Naive B cell (primary cell): Measurements from ENCODE around the gene TUBB1. TPM values are rescaled to one million over a fixed set of nuclear protein-coding genes. Genes with fewer than 3 reads are reported as not detected.

Experiments
- ATAC-seq, 2 donors: fragments of 150-1000 bp; cut with Tn5 transposase; 2 replicates each; pipeline ENCODE4 v1.10.0; 2021; ENCODE audit warnings: low read depth in 2 of 2, mild to moderate bottlenecking in 2 of 2, moderate library complexity in 2 of 2
- DNase-seq: peaks from one replicate; pipeline ENCODE4 v3.0.0; 2022
- H3K27ac Mint-ChIP-seq, 6 donors: one replicate each; pipeline ENCODE4 v1.8.0; 2020 to 2022; ENCODE audit warnings: mild to moderate bottlenecking in 6 of 6, mixed read lengths in 6 of 6, moderate library complexity in 5 of 6, inconsistent platforms in 2 of 6
- H3K27me3 Mint-ChIP-seq, 3 donors: one replicate each; pipeline ENCODE4 v1.8.0; 2021 to 2022; ENCODE audit warnings: mixed read lengths in 3 of 3, mild to moderate bottlenecking in 1 of 3
- H3K36me3 Mint-ChIP-seq, 2 donors: one replicate each; pipeline ENCODE4 v1.8.0; 2020 to 2022; ENCODE audit warnings: mixed read lengths in 2 of 2, inconsistent platforms in 1 of 2, mild to moderate bottlenecking in 1 of 2
- H3K4me1 Mint-ChIP-seq, 3 donors: one replicate each; pipeline ENCODE4 v1.8.0; 2020 to 2022; ENCODE audit warnings: mixed read lengths in 3 of 3, inconsistent platforms in 1 of 3, mild to moderate bottlenecking in 1 of 3, moderate library complexity in 1 of 3
- H3K4me3 Mint-ChIP-seq, 8 donors: one replicate each; pipeline ENCODE4 v1.8.0; 2020 to 2022; ENCODE audit warnings: mild to moderate bottlenecking in 8 of 8, mixed read lengths in 8 of 8, moderate library complexity in 8 of 8, inconsistent platforms in 2 of 8
- H3K9me3 Mint-ChIP-seq, 7 donors: one replicate each; pipeline ENCODE4 v1.8.0; 2020 to 2022; ENCODE audit warnings: mixed read lengths in 7 of 7, mild to moderate bottlenecking in 5 of 7, inconsistent platforms in 2 of 7, moderate library complexity in 1 of 7
- polyA plus RNA-seq, 6 donors: library from polyadenylated mRNA; unstranded; fragments of 300-500 nt; fragmentation: Illumina TruSeq; gene quantifications; one replicate each; pipeline ENCODE4 v1.2.3, GENCODE V29; 2021; ENCODE audit warnings: low read depth in 6 of 6

Gene TUBB1
- polyA plus RNA-seq, 6 donors from 2014 or later: 2.5 to 16.4 (median 11.0) TPM

- peak overlapping the region in 3 of 8 donors; percentile 22 to 52 (median 25) for H3K4me3 Mint-ChIP-seq
- H3K27ac Mint-ChIP-seq: peak overlapping the region in 5 of 6 donors; percentile 5 to 80 (median 47)
- ATAC-seq: no peak
- H3K9me3 Mint-ChIP-seq: no peaks in the 10 kb centered on the region
- peaks cover 7 to 11% of the 10 kb centered on the region in 2 donors for H3K36me3 Mint-ChIP-seq
- no peak for DNase-seq
- peaks cover 25 to 45% (median 38%) of the 10 kb centered on the region in 3 donors for H3K4me1 Mint-ChIP-seq
- no peaks in the 10 kb centered on the region for H3K27me3 Mint-ChIP-seq
Observed at GRCh38 chr20:58993332-58994248, 25.6 kb upstream of the TUBB1 start.

DNA sequence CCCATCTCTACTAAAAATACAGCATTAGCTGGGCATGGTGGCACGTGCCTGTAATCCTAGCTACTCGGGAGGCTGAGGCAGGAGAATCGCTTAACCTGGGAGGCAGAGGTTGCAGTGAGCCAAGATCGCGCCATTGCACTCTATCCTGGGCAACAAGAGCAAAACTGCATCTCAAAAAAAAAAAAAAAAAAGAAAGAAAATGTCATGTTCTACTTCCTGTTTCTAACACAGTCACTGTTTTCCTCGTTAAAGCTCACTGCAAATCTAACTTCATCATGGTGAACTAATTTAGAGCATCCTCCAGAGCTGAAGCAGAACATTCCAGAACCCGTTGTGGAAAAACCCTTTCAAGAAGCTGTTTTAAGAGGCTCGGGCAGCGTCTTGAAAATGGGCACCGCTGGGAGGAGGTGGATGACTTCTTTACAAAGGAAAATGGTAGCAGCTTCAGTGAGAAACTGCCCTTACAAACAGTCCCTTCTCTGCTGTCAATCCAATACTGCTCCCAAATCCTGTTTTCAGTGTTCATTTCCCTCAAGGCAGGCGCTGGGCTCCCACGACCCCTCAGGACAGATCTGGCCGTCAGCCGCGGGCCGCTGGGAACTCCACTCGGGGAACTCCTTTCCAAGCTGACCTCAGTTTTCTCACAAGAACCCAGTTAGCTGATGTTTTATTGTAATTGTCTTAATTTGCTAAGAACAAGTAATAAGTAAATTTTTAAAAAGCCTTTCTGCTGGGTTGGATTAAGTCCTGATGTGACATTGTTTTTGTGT is 24.7 kb upstream of the TUBB1 start:
- H3K36me3 Mint-ChIP-seq: peaks cover 7 to 11% of the 10 kb centered on the region in 2 donors
- H3K27ac Mint-ChIP-seq: peak overlapping the region; percentile 5 to 87 (median 60)
- ATAC-seq: peak; percentile 50 to 53
- H3K4me1 Mint-ChIP-seq: peaks cover 25 to 45% (median 38%) of the 10 kb centered on the region in 3 donors
- peak overlapping the region in 4 of 8 donors; percentile 9 to 52 (median 32) for H3K4me3 Mint-ChIP-seq
- H3K9me3 Mint-ChIP-seq: no peaks in the 10 kb centered on the region
- H3K27me3 Mint-ChIP-seq: no peaks in the 10 kb centered on the region
- no peak for DNase-seq

DNA sequence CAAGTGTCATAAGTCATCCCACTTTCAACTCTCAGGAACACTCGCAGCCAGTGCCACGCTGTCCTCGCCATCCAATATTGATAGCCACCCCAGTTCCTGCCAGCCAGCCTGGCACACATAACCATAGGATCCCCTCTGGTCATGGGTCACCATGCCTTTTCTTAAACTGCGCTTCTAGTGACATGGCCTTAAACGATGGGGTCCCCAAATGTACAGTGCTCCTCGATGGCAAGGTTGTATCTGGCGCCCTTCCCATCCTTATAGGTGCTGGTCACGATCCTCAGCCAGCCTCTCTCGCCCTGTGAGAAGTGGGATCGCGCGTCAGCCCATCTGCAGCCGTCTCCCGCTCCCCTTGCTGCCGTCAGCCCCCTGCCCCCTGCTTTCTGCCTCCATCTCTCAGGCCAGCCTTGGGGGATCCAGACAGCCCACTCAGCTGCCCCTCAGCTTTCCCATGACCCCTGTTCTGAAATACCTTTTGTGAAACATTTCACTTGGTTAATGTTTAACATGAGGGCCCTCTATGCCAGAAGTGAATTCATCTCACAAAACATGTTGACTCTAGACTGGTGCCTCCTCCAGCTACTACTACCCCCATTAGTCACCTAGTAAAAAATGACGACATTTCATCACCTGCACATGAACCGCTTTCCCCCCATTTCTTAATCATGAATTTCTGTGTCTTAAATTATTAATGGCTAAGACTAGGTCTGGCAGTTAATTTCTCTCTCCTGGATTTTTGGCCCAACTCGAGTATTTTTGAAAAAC is 23.6 kb upstream of the TUBB1 start:
- no peak for DNase-seq
- peaks cover 7 to 11% of the 10 kb centered on the region in 2 donors for H3K36me3 Mint-ChIP-seq
- no peaks in the 10 kb centered on the region for H3K9me3 Mint-ChIP-seq
- H3K27me3 Mint-ChIP-seq: no peaks in the 10 kb centered on the region
- ATAC-seq: no peak
- peaks cover 25 to 45% (median 38%) of the 10 kb centered on the region in 3 donors for H3K4me1 Mint-ChIP-seq
- H3K27ac Mint-ChIP-seq: peak overlapping the region; percentile 5 to 94 (median 85)
- H3K4me3 Mint-ChIP-seq: peak overlapping the region in 1 of 8 donors; percentile 6

- H3K36me3 Mint-ChIP-seq: peaks cover 7 to 11% of the 10 kb centered on the region in 2 donors
- no peak for ATAC-seq
- H3K4me3 Mint-ChIP-seq: no peak overlapping the region
- no peaks in the 10 kb centered on the region for H3K27me3 Mint-ChIP-seq
- no peaks in the 10 kb centered on the region for H3K9me3 Mint-ChIP-seq
- H3K27ac Mint-ChIP-seq: peak overlapping the region in 1 of 6 donors; percentile 5
- peaks cover 25 to 48% (median 38%) of the 10 kb centered on the region in 3 donors for H3K4me1 Mint-ChIP-seq
- DNase-seq: no peak
Observed at GRCh38 chr20:58996226-58996611, 23.0 kb upstream of the TUBB1 start.

DNA sequence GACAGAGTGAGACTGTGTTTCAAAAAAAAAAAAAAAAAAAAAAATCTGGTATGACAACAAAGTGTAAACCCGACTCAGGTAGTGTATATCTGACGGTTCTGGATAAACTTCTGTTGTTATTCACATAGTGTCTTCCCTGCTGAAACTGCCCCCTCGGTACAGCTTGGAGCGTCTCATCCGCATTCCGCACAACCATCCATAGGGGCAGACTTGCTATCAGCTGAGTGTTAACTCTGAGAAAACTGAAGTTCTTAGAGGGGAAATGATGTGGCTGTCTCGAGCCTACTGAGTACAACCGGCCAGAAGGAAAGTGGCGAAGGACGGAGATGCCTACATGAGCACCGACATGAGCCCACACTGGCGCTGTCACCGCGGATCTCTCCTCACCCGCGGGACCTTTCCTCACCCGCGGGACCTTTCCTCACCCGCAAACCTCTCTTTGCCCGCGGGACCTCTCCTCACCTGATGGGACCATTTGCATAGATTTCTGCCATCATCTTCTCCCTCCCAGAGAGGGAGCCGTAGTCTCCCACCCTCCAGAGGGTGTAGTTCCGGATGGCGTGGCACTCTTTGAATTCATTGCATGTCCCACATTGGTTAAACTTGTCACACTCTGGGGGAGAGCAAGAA is 22.0 kb upstream of the TUBB1 start:
- Mint-ChIP-seq H3K4me3 (no peak overlapping the region), H3K36me3 (peaks cover 5 to 8% of the 10 kb centered on the region in 2 donors), H3K27ac (peak overlapping the region in 3 of 6 donors; percentile 9 to 91 (median 33)), H3K9me3 (no peaks in the 10 kb centered on the region), H3K4me1 (peaks cover 22 to 54% (median 46%) of the 10 kb centered on the region in 3 donors), H3K27me3 (no peaks in the 10 kb centered on the region)
- no peak for DNase-seq
- ATAC-seq: no peak

GRCh38 chr20:58998656-58999055 is 20.6 kb upstream of the TUBB1 start:
- H3K4me1 Mint-ChIP-seq: peaks cover 34 to 54% (median 54%) of the 10 kb centered on the region in 3 donors
- DNase-seq (no peak), ATAC-seq (no peak)
- H3K36me3 Mint-ChIP-seq: peaks cover 5 to 22% of the 10 kb centered on the region in 2 donors
- H3K27me3 Mint-ChIP-seq: no peaks in the 10 kb centered on the region
- H3K27ac Mint-ChIP-seq: peak overlapping the region in 3 of 6 donors; percentile 9 to 79 (median 47)
- no peaks in the 10 kb centered on the region for H3K9me3 Mint-ChIP-seq
- H3K4me3 Mint-ChIP-seq: peak overlapping the region in 1 of 8 donors; percentile 40

GRCh38 chr20:59000326-59000725 is 18.9 kb upstream of the TUBB1 start:
- no peak for ATAC-seq
- no peak for DNase-seq
- H3K27me3 Mint-ChIP-seq: no peaks in the 10 kb centered on the region
- H3K9me3 Mint-ChIP-seq: no peaks in the 10 kb centered on the region
- H3K27ac Mint-ChIP-seq: peak overlapping the region in 3 of 6 donors; percentile 44 to 97 (median 56)
- no peak overlapping the region for H3K4me3 Mint-ChIP-seq
- peaks cover 5 to 30% of the 10 kb centered on the region in 2 donors for H3K36me3 Mint-ChIP-seq
- peaks cover 42 to 54% (median 54%) of the 10 kb centered on the region in 3 donors for H3K4me1 Mint-ChIP-seq

- ATAC-seq (no peak), DNase-seq (no peak)
- Mint-ChIP-seq H3K4me3 (peak overlapping the region in 1 of 8 donors; percentile 20), H3K36me3 (peaks cover 0 to 30% of the 10 kb centered on the region in 2 donors), H3K27ac (peak overlapping the region in 2 of 6 donors; percentile 69 to 77), H3K9me3 (no peaks in the 10 kb centered on the region), H3K27me3 (no peaks in the 10 kb centered on the region), H3K4me1 (peaks cover 39 to 54% (median 54%) of the 10 kb centered on the region in 3 donors)
Observed at GRCh38 chr20:59001068-59001448, 18.2 kb upstream of the TUBB1 start.

- Mint-ChIP-seq H3K27me3 (no peaks in the 10 kb centered on the region), H3K9me3 (no peaks in the 10 kb centered on the region), H3K4me3 (peak overlapping the region in 2 of 8 donors; percentile 20 to 31), H3K27ac (peak overlapping the region in 4 of 6 donors; percentile 66 to 96 (median 80)), H3K36me3 (peaks cover 0 to 30% of the 10 kb centered on the region in 2 donors), H3K4me1 (peaks cover 37 to 54% (median 53%) of the 10 kb centered on the region in 3 donors)
- DNase-seq (no peak), ATAC-seq (no peak)
Observed at GRCh38 chr20:59001449-59002171, 17.6 kb upstream of the TUBB1 start.

- Mint-ChIP-seq H3K4me3 (peak overlapping the region in 6 of 8 donors; percentile 68 to 96 (median 82)), H3K9me3 (no peaks in the 10 kb centered on the region), H3K36me3 (peaks cover 0 to 27% of the 10 kb centered on the region in 2 donors), H3K27me3 (no peaks in the 10 kb centered on the region), H3K27ac (peak overlapping the region in 5 of 6 donors; percentile 16 to 100 (median 98)), H3K4me1 (peaks cover 37 to 54% (median 49%) of the 10 kb centered on the region in 3 donors)
- DNase-seq (no peak), ATAC-seq (no peak)
Observed at GRCh38 chr20:59002388-59002787, 16.8 kb upstream of the TUBB1 start.

DNA sequence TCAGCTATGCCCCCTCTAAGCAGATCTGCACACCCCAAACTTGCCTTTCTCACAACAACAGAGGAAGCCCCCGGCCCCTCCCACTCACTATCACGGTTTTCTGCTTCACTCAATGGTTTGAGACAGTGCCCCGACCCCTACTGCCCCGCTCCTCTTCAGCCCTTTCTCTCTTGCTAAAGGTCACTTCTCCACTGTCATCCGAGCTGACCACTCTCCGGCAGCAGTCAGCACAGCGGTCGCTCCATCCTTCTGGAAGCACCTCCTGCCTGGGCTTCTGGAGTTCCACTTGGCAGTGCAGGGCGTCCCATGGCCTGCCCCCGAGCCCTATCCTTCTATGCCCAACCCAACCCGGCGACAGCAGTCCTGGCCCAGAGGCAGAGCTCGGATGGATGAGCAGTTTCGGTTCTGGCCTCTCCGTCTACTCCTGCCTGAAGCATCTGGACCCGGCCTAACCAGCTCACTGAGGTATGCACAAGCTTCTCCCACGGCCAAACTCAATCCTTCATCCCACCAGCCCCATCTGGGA is 16.3 kb upstream of the TUBB1 start:
- Mint-ChIP-seq H3K27ac (peak overlapping the region; percentile 16 to 100 (median 97)), H3K9me3 (no peaks in the 10 kb centered on the region), H3K4me3 (peak overlapping the region; percentile 68 to 100 (median 94)), H3K27me3 (no peaks in the 10 kb centered on the region), H3K36me3 (peaks cover 0 to 23% of the 10 kb centered on the region in 2 donors), H3K4me1 (peaks cover 37 to 55% (median 54%) of the 10 kb centered on the region in 3 donors)
- no peak for DNase-seq
- ATAC-seq: no peak
